Stimulated activated CD8-positive, alpha-beta memory T cell treated with anti-CD3 and anti-CD28 coated beads, Interleukin-12 subunit alpha, Interleukin-12 subunit beta, amount 100 ng/mL, for 1 hour (primary cell): Measurements from ENCODE around the gene PIK3IP1.
A peak's percentile ranks its signal among the peaks of the same experiment; 100 is the strongest.

Experiments
- DNase-seq: peaks from one replicate; pipeline ENCODE4 v3.0.0-alpha.2; 2020; ENCODE audit warnings: low read depth

Gene PIK3IP1

DNA sequence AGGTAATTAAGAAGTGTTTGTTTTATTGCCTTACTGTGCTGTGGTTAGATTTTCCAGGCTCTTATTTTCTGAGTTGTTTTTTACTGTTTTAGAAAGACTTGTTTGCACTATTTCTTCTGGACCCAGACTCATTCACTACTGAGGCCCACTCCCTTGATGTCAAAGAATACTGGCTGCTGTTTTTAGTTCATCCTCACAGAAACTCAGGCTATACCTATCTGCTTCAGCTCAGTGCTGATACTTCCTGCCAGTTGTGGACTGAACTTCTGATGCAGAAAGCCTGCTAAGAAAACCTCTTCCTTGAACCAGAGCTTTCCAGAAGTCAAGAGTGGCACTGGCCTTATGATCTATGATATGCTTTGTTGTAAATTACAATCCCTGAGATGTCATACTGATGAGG, 15.9 kb upstream of the PIK3IP1 start:
- no peak for DNase-seq

DNA sequence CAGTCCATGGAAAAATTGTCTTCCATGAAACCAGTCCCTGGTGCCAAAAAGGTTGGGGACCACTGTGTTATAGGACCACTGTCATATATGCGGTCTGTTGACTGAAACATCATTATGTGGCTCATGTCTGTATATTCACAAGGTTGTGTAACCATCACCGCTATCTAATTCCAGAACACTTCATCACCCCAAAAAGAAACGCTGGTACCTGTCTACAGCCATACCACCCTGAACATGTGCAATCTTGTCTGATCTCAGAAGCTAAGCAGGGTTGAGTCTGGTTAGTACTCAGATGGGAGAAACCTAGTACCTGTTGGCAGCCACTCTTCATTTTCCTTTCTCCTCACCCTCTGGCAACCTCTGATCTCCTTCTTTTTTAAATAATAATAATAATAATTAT, 12.9 kb upstream of the PIK3IP1 start:
- no peak for DNase-seq

DNA sequence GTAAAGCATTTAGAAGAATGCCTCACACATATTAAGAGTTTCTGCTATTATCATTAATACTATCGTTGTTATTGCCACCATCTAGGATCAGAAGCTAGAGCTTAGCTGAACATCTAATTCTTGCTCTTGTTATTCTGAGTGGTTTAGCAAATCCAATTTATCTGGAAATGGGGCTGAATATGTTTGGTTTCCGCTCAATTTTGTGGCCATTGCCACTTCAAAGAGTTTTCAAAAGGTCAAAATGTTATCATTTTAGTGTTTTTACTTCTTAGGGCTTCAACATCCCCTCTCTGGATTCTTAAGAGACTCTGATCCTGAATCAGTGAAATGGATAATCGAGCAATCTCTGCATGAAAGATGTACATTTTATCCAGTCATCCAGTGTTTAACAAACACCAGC, 10.2 kb upstream of the PIK3IP1 start:
- no peak for DNase-seq

DNA sequence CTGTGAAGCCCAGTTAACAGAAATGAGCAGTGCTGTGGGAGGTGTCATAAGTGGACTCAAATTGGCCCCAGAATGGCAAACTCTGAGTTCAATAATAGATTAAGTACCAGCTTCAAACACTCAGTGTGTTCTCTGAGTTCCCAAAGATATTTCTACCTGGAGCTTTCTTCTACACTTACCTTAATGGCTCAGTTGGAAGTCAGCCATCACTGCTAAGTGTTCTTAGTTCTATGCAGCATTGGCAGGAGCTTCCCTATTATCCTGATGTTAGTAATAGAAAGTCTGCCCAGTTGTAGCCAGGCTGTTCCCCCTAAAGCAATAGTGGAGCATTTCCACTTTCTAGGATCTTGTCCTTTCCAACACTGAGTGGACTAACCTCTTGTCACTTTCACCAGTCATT, 9.7 kb upstream of the PIK3IP1 start:
- no peak for DNase-seq

DNA sequence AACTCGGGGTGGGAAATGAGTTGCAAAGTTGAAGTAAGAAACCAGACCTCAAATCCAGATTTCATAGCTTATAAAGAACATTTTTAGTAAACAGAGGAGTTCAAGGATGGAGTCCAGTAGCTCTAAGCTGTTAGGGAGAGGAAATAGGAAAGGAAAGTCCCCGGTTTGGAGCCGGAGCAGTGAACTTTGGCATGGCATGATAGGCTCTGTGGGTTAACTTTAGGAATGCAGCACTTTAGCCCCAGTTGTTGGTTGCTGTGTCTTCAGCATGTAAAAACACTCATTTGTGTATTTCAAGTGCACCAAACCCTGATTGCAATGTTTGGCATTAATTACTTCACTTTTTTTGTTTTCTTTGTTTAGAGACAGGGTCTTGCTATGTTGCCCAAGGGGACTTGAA, 8.6 kb upstream of the PIK3IP1 start:
- DNase-seq, result no peak

DNA sequence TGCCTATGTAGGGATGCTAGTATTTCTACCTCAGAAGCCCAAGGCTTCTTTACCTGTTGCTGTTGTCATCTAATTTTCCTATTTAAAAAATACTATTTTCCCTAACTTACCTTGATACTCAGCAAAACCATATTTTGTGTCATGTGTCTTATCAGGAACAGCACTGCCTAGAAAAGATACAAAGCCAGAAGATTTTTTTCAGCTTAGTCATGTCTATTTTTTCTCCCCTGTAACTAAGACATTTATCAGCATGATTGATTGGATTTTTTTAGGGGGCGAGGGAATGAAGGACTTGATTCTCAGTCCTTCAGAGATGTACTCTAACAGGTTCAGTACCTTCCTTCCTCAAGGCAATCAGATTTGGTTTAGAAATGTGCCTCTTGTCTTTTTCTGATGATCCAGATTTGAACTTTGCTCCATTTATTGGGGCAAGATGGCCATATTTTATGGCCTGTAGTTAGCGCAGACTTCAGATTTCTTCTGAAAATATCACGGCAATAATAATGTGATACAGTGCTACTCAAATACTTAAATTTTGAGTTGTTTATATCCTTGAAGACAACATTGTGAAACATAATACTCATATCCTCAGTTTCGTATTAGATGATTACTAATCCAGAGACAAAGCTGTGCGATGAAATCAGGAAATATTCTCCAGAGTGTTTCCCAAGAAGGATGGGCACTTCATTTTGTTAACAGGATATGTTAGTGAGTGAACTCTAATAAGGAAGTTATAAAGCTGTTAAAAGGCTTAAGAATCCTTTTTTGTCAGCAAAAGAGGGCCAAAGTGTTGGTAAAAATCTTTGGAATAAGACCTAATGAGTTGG, 3.8 kb upstream of the PIK3IP1 start:
- DNase-seq, result no peak

DNA sequence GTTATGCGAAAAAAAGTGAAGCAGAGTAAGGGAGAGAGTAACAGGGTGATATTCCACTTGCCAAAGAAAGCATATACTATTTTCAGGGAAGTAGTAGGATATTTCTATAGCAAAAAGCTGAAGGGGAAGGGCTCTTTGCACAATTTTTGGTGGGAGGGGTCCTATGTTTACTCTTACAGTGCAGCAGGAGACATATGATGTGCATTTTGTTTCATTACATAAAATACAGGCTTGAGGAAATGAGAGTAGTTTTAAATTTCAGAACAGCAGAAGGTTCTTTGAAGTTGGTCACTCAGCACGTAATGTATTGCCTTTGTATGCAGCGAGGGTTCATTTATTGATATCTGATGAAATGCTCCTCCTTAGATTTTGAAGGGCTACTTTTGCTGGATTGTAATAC, 3.1 kb upstream of the PIK3IP1 start:
- no peak for DNase-seq

DNA sequence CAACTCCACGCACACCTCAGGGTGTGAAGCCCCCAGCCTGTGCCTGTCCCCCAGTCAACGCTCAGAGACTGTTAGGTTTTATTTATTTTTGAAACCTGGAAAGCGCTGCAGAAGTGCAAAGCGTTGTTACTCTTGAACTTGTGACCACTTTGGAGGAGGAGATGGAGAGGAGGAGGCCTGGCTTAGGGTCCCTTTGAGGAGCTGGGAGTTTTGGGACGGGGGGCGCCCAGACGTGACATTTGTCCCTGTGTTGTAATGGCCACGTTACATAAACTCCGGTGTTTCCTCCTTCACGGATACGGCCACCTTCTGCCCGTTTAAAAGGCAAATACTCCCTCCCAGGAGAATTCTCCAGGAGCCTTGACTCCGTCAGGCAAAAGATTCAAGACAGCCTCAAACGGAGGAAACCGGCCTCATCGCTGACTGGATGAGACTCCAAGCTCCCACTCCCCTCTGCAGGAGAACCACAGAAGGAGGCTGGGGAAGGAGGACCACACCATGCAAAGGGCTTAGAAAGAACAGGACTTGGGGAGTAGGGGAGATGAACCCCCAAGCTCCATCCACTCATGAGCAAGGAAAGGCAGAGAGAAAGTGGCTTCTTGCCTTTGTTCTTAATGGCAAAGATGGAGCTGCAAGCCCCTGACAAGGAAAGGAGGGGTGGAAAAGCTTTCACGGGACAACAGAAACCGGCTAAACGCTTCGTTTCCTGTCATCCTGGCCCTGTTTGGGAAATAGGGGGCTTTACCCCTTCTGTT, 630 bp downstream of the PIK3IP1 start:
- no peak for DNase-seq

DNA sequence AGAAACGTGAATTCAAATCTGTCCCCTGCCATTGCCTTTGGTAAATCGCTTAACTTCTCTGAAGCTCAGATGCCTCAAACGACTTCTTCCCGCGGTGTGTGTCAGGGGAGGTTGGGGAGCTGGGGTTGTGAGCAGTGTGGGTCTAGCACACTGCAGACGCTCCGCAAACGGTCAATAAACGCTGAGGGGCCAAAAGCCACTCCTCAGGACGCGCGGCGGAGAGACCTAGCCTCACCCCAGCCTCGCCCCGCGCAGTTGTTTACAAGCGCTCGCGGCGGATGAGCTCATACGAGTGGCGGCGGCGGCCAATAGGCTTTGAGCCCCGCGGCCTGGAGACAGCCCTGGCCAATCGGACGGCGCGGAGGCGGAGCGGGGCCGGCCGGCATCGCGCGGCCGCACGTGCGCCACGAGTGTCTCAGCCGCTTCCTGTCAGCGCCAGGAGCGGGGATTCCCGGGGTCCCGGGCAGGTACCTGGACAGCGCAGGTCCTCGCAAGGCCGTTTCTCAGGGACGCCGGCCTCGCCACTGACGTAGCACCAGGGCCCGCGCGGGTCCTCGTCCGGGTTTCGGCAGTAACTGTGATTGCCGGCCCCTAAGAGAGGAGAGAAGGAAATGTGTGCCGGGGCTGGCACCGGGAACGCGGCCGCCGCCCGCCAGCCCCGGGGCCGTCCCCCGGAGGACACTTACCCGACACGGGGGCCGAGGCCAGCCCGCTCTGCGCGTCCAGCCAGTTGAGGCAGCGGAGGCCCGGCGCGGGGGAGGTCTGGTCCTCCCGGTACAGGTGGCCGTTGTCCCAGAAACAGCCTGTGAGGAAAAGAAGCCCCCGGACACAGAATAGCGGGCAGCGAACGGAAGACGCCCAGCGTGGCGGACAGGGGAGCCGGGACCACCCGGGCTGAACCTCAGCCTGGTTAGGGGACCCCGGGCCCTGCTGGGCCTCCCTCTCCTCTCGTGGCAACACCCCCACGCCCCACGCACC, 1.5 kb downstream of the PIK3IP1 start:
- peak; percentile 93 for DNase-seq

DNA sequence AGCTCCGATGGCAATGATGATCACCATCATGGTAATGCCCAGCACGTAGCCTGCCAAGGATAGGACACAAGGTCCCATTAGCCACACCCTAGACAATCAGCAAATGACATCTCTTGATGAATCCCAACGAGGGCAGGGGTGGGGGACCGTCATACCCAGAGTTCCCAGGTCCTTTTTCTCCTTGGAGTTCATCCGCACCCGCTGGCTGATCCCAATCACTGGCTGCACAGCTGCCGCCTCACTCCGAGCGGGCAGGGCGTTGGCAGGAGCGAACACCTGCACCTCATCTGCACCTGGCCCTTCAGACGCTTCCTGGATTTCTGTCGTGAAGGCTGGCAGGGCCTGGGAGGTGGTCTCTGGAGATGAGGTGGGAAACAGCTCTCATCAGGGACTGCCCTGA, 2.9 kb downstream of the PIK3IP1 start:
- no peak for DNase-seq

DNA sequence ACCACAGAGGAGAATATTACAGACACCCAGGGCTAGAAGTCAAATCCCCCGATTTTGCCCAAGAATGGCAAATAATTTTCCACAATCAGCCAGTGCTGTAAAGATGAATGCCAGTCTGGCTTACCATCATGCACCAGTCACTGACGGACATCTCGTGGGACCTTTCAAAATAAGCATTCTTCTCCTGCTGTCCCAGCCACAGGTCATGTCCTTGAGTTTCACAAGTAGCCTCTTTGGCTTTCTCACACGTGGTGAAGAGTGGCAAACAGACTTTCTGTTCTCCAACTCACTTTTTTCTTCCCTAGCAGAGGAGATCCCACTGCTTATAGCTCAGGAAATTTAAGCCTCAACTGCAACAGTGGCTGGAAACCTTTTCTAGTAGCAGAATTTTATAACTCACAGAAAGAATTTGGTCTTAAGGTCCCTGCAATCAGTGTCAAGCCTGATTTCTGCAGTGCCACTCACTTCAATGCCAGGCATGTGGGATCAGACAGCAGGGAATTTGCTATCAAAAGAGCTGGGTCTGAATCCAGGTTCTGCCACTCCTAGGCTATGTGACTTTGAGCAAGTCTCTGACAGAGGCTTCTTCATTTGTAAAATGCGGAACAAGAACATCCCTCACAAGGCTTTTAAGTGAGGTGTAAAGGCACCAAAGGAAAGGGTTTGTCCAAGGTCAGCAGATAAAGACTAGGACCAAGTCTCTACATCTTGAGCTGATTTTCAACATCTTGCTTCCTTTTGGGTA, 3.6 kb downstream of the PIK3IP1 start:
- DNase-seq, result no peak

DNA sequence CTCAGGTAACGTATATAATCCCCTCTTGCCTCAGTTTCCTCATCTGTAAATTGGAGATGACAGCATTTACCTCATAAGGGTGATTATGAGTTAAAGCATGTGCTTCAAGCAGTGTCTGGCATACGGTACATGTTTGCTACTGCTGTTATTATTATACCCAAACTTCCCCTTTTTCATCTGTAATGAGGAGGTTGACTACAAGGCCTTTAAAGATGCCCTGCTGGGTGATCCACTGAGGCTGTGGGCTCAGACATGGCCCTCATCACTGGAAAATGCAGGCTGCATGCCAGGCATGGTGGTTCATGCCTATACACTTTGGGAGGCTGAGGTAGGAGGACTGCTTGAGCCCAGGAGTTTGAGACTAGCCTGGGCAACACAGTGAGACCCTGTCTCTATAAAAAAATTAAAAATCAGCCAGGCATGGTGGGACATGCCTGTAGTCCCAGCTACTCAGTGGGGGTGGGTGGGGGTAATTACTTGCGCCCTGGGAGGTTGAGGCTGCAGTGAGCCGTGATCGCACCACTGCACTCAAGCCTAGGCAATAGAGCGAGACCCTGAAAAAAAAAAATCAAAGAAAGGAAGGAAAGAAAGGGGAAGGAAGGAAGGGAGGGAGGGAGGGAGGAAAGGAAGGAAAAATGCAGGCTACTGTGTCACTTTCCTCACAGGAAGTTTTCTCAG, 4.3 kb downstream of the PIK3IP1 start:
- DNase-seq, result no peak

DNA sequence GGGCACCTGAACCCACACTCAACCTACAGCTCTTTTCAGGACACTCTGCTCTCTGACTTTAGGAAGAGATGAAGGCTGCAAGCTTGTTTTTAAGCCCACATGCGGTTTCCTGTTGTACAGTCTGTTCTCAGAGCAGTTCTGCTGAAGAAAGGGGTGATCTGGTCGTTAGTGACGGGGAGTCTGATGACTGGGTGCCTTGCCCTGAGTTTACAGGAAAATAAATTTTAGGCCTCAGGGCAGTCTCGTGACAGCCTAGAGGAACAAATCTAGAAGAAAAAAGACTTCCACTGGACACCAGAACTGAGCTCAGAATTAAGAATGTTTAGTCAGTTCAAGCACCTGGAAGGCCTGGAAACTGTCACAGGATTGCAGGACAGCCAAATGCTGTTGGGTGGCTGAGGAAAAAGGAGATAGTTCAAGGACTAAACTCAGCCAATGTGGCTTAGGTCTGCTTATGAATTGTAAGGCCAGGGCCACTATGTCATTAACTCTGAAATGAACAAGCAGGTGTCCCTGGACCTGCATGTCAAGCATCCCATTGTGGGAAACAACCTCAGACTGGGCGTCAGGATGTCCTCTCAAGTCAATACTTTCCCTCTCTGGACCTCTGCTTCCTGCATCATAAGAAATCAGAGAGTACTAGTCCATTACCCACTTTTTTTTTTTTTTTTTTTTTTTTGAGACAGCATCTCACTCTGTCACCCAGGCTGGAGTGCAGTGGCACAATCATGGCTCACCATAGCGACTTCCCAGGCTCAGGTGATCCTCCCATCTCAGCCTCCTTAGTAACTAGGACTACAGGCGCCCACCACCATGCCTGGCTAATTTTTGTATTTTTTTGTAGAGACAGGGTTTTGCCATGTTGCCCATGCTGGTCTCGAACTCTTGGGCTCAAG, 5.7 kb downstream of the PIK3IP1 start:
- DNase-seq, result peak; percentile 35

DNA sequence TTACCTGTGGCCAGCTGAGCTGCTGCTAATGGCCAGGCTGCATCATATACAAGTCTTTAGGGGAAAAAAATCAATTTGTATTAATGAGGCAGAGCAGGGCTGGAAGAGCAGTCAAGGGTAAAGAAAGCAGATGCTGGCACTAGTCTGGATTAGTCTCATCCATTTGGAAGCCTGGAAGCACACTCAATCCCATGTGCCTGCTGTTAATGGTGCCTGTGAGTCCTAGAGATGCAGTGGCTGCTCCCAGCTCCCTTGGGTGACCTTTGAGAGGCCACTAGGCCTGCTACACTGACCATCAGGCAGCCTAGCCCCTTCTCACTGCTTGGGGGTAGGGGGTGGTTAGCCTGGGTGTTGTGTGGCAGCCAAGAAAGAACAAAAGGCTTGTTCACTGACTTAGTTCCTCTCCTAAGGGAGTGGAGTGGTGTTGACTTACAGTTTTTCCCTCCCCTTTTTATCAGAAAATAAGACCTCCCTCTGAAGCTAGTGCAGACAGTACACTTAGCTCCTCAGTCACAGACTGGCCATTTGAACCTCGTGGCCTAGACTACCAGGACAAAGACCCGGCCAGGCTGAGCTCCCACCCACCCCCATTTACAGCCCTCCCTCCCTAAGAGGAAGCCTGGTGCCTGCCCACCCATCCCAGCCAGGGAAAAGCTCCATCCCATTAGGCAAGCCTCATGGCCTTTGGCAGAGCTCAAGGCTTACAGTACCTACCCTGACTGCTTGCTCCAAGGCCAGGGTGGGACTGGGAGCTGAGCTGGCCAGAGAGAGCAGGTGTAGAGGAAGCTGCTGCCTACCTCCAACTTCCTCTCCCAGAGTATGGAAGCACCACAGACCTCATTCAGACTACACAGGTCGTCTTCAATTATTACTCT, 7.8 kb downstream of the PIK3IP1 start:
- no peak for DNase-seq

DNA sequence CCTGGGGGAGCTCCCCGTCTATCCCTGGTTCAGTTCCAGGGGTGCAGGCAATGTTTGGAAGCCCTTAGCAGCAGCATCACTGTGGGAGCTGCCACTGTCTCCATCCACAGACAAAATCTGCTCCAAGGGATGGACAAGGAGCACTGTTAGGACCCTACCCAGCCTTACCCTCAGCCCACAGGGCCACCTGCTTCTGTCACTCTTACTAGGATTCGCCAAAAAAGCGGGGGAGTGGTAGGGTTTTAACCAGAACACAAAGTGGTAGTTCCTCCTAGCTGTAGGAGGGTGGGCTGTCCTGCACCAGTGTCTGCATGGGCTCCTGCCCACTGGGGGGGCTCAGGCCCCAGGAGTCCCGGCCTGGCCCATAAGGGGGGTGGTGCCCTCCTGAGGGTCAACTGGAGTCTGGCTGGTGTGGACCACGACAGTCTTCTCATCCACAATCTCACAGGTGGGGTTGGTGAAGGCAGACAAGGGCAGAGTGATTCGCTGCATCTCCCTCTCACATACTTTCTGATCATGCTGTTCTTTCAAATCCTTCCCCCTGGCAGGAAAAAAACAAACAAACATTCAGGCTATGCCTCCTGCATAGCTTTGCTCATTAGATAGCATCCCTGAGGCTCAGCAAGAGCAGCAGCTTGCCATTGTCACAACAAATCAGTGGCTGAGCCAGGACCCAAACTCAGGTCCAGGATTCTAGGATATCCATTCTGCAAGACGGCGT, 9.4 kb downstream of the PIK3IP1 start:
- no peak for DNase-seq

DNA sequence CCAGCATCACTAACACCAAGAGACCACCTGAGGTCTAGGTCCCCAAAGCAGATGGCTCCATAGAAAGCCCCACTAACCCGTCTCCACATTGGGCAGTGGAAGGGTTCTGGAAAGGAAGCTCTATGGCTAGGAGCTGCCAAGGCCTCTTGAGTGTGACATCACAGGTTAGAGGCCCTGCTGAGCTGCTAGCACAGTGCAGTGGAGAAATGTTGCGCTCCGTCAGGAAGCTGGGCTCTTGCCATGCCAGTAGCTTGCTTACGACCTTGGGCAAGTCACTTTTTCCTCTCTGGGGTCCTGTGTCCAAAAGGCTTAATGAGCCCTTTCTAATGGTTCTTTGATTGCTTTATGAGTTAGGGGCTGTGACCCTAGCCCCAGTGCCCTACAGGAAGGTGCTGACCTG, 10.6 kb downstream of the PIK3IP1 start:
- no peak for DNase-seq

DNA sequence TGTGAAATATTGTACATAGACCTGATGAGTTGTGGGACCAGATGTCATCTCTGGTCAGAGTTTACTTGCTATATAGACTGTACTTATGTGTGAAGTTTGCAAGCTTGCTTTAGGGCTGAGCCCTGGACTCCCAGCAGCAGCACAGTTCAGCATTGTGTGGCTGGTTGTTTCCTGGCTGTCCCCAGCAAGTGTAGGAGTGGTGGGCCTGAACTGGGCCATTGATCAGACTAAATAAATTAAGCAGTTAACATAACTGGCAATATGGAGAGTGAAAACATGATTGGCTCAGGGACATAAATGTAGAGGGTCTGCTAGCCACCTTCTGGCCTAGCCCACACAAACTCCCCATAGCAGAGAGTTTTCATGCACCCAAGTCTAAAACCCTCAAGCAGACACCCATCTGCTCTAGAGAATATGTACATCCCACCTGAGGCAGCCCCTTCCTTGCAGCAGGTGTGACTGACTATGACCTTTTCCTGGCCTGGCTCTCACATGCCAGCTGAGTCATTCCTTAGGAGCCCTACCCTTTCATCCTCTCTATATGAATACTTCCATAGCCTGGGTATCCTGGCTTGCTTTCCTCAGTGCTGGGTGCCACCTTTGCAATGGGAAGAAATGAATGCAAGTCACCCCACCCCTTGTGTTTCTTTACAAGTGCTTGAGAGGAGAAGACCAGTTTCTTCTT, 12.3 kb downstream of the PIK3IP1 start:
- DNase-seq, result no peak

DNA sequence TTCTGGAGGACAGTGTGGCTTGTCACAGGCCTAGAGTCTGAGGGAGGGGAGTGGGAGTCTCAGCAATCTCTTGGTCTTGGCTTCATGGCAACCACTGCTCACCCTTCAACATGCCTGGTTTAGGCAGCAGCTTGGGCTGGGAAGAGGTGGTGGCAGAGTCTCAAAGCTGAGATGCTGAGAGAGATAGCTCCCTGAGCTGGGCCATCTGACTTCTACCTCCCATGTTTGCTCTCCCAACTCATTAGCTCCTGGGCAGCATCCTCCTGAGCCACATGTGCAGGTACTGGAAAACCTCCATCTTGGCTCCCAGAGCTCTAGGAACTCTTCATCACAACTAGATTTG, 13.0 kb downstream of the PIK3IP1 start:
- DNase-seq, result no peak
